Heart left ventricle (tissue), 13 donors: ENCODE results near the gene TXNDC8.
"Not testable (repeated sequence)": the region's sequence is repeated elsewhere in the genome, so short reads cannot be mapped to it uniquely, and the experiment has no call there.

Experiments used
- CTCF ChIP-seq, 12 donors: fragments of 200-600 bp; sonication (generic) in 4 of 12; IDR thresholded peaks; one replicate each; pipeline versions ENCODE4 v1.5.0 to v1.8.0; 2018 to 2022; ENCODE audit warnings: antibody characterized with exemption in 12 of 12, mild to moderate bottlenecking in 5 of 12
- POLR2A ChIP-seq, 2 donors: fragments of 450-650 bp; IDR thresholded peaks; one replicate each; pipeline ENCODE4 v1.6.1; 2017; ENCODE audit warnings: antibody characterized with exemption in 2 of 2, mild to moderate bottlenecking in 2 of 2, moderate library complexity in 2 of 2
- donor health status: ischemic (EF 13 %, LVEDD 7.1; RV severe dilation, severe dysfunction).
- donor health status: DM: no; HTN: yes; CAD: no.
- donor health status: DM: no; HTN: no; CAD: no.
- donor health status: ischemic (EF 25% LVEDD 6.9; RV normal size, moderate dysfunction).
- donor health status: ischemic (EF 25% LVEDD 5.7; RV mildly dilated, moderate dysfunction).
- donor health status: ischemic (EF 35%, LVEDD 5.7; RV mildly dilated, moderate dysfunction).
- donor health status: nonischemic (EF 11% LVEDD 7.7; RV severe dilation, severe dysfunction).
- donor health status: DM: yes; HTN: yes; CAD: no.
- donor health status: PGD.
- donor health status: ischemic (EF 29% LVEDD 5.4; RV normal size, mild dysfunction).
- donor health status: nonischemic (EF 23%, LVEDD 6.1; RV moderate dilation, normal function).

GRCh38 chr9:110358992-110359391, 21.3 kb upstream of the TXNDC8 start:
- TF ChIP-seq POLR2A, CTCF (IDR thresholded peaks at IDR 0.05): not testable (repeated sequence)
